Colonic mucosa (tissue), 4 donors: Measurements from ENCODE around the gene DCAF15. TPM values are rescaled to one million over a fixed set of nuclear protein-coding genes. Genes with fewer than 3 reads are reported as not detected.

ENCODE experiments used
- DNase-seq: peaks from one replicate; pipeline ENCODE4 v3.0.0-alpha.2; 2020
- H3K27ac ChIP-seq: fragments of 200-600 bp; one replicate; pipeline ENCODE4 v1.8.0; 2021
- H3K27me3 ChIP-seq: fragments of 200-600 bp; one replicate; pipeline ENCODE4 v1.8.0; 2021
- H3K36me3 ChIP-seq: fragments of 200-600 bp; one replicate; pipeline ENCODE4 v1.8.0; 2021
- H3K4me1 ChIP-seq: fragments of 200-600 bp; one replicate; pipeline ENCODE4 v1.8.0; 2021; ENCODE audit warnings: mild to moderate bottlenecking
- H3K4me3 ChIP-seq: fragments of 200-600 bp; one replicate; pipeline ENCODE4 v1.8.0; 2021
- H3K9ac ChIP-seq, 2 donors: one replicate each; pipeline ENCODE4 v1.7.0; 2013; ENCODE audit warnings: control low read depth in 2 of 2, low read depth in 2 of 2, low read length in 2 of 2
- H3K9me3 ChIP-seq: fragments of 200-600 bp; one replicate; pipeline ENCODE4 v1.8.0; 2021
- intact Hi-C: fragments of 100-400 bp; cut with DNase I; formaldehyde crosslinking; loops from one replicate; pipeline ENCODE4 v1.14.1; 2022
- total RNA-seq, 2 donors: library from RNA; stranded (reverse); fragmentation: NEBNext Ultra II Directional in 1 of 2; extraction: Animal tissue kit (Norgen Biotek cat#: 25700) in 1 of 2; gene quantifications; one replicate each; pipeline ENCODE4 v1.2.1, GENCODE V29; 2021
- TF ChIP-seq, protein P1 (sequence below): fragments of 200-600 bp; IDR thresholded peaks from one replicate; pipeline ENCODE4 v1.8.0; 2022; ENCODE audit warnings: antibody characterized with exemption, mild to moderate bottlenecking
- donor health status: healthy.
- donor health status: DM: no; HTN: no; CAD: no.
- donor health status: DM: no; HTN: no; CAD: no.

Gene DCAF15
- total RNA-seq, 2 donors from 2014 or later = 30.2 to 55.1 TPM

GRCh38 chr19:14006085-14006765 lies 53.9 kb downstream of the DCAF15 start, which contains the start of gene RFX1:
Gene RFX1, minus strand, starts transcription at chr19:14006320. Its CDS starts 12,477 bp downstream, at chr19:13993843.
- Histone ChIP-seq H3K9ac (peak within 1 kb of the TSS; percentile 94 to 98), H3K4me1 (peaks cover 8% of the 10 kb centered on the region), H3K9me3 (no peaks in the 10 kb centered on the region), H3K27ac (peak within 1 kb of the TSS; percentile 95), H3K4me3 (peak within 1 kb of the TSS; percentile 70), H3K27me3 (no peaks in the 10 kb centered on the region), H3K36me3 (no peaks in the 10 kb centered on the region)
- TF ChIP-seq, protein P1, sequence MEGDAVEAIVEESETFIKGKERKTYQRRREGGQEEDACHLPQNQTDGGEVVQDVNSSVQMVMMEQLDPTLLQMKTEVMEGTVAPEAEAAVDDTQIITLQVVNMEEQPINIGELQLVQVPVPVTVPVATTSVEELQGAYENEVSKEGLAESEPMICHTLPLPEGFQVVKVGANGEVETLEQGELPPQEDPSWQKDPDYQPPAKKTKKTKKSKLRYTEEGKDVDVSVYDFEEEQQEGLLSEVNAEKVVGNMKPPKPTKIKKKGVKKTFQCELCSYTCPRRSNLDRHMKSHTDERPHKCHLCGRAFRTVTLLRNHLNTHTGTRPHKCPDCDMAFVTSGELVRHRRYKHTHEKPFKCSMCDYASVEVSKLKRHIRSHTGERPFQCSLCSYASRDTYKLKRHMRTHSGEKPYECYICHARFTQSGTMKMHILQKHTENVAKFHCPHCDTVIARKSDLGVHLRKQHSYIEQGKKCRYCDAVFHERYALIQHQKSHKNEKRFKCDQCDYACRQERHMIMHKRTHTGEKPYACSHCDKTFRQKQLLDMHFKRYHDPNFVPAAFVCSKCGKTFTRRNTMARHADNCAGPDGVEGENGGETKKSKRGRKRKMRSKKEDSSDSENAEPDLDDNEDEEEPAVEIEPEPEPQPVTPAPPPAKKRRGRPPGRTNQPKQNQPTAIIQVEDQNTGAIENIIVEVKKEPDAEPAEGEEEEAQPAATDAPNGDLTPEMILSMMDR = no peak
- intact Hi-C loops = no loop called here
- DNase-seq = peak; percentile 100

- peaks cover 8% of the 10 kb centered on the region for H3K4me1 ChIP-seq
- H3K27me3 ChIP-seq = no peaks in the 10 kb centered on the region
- DNase-seq = no peak
- peak overlapping the region; percentile 70 for H3K4me3 ChIP-seq
- H3K36me3 ChIP-seq = no peaks in the 10 kb centered on the region
- TF ChIP-seq, protein P1 = no peak
- H3K27ac ChIP-seq = peak overlapping the region; percentile 95
- peak overlapping the region; percentile 94 to 98 for H3K9ac ChIP-seq
- no peaks in the 10 kb centered on the region for H3K9me3 ChIP-seq
- intact Hi-C loops = no loop called here
Measured at GRCh38 chr19:14006766-14007562, 54.7 kb downstream of the DCAF15 start.

Other genes with a start within 250 kb of the DCAF15 start
- gene MRI1, start 188.0 kb upstream of the DCAF15 start, total RNA-seq = 10 to 100 TPM; 19.5 to 26.7 TPM
- gene C19orf53, start 178.1 kb upstream of the DCAF15 start, total RNA-seq = 10 to 100 TPM; 48.5 to 82.6 TPM
- 1 to 10 TPM; 2.9 to 4.3 TPM for gene ZSWIM4, start 157.1 kb upstream of the DCAF15 start, total RNA-seq
- gene NANOS3, start 75.4 kb upstream of the DCAF15 start, total RNA-seq = not detected
- gene BRME1, start 46.4 kb upstream of the DCAF15 start, total RNA-seq = 10 to 100 TPM in 1 of 2 donors, 1 to 10 TPM in 1; 5.9 to 20.0 TPM
- gene CC2D1A, start 46.3 kb upstream of the DCAF15 start, total RNA-seq = 100 to 1,000 TPM in 1 of 2 donors, 10 to 100 TPM in 1; 81.0 to 123 TPM
- gene PODNL1, start 14.1 kb upstream of the DCAF15 start, total RNA-seq = 1 to 10 TPM; 4.1 to 4.4 TPM
- gene RFX1, start 53.8 kb downstream of the DCAF15 start, total RNA-seq = 10 to 100 TPM; 13.1 to 20.9 TPM
- not detected for gene RLN3, start 75.6 kb downstream of the DCAF15 start, total RNA-seq
- 1 to 10 TPM; 2.5 to 3.2 TPM for gene IL27RA, start 79.3 kb downstream of the DCAF15 start, total RNA-seq
- gene PALM3, start 109.6 kb downstream of the DCAF15 start, total RNA-seq = 1 to 10 TPM in 1 of 2 donors, under 1 TPM in 1; 0.37 to 1.6 TPM
- gene MISP3, start 120.3 kb downstream of the DCAF15 start, total RNA-seq = 10 to 100 TPM; 32.7 to 50.0 TPM
- gene C19orf67, start 133.3 kb downstream of the DCAF15 start, total RNA-seq = under 1 TPM in 1 of 2 donors, not detected in 1; 0.19 TPM
- gene SAMD1, start 138.2 kb downstream of the DCAF15 start, total RNA-seq = 10 to 100 TPM; 52.9 to 91.3 TPM
- 10 to 100 TPM; 71.0 to 89.3 TPM for gene PRKACA, start 165.3 kb downstream of the DCAF15 start, total RNA-seq
- 10 to 100 TPM; 12.9 to 64.0 TPM for gene ASF1B, start 184.1 kb downstream of the DCAF15 start, total RNA-seq